DMS 273 (cell line): ENCODE results near the gene PTCH1.
A peak's percentile ranks its signal among the peaks of the same experiment; 100 is the strongest.

Experiments
- DNase-seq: peaks from one replicate; lab custom pipeline; 2025; ENCODE audit not compliant: unreplicated experiment; lab: John Stamatoyannopoulos, UW

The PTCH1 gene

DNA sequence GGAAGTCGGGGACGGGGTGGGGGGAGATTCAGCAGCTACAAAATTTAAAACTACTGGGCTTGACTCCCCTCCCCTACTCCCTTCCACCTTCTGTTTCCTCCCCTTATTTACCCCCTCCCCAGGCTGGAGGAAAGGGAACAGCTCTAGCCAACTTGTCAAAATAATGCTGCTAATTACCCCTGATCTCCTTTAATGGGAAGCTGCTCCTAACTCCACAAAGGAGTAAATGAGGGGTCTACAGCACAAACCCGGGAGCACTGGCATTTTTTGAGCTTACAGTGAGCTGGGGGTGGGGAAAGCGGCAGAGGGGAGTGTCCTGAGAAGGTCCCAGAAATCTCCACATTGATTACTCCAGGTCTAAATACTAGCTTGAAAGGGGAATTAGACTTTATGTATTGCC, 3.1 kb downstream of the PTCH1 start:
- no peak for DNase-seq

DNA sequence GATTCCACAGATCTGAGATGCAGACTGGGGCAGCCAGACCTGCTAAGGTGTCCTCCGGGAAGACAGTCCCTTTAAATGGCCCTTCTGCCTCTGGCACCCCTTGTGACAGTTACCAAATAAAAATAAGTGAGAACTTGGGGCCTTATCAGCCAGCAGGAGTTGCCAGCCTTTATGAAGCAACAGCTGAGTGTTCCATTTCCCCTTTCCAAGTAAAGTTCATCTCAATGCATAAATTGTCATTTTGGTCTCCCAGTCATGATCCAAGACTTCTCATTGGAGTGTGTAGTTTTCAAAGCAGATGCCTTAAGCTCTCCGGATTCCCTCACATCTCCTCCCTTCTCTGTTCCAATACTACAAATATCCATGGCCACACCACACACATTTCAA, 4.1 kb downstream of the PTCH1 start:
- peak; percentile 35 for DNase-seq

DNA sequence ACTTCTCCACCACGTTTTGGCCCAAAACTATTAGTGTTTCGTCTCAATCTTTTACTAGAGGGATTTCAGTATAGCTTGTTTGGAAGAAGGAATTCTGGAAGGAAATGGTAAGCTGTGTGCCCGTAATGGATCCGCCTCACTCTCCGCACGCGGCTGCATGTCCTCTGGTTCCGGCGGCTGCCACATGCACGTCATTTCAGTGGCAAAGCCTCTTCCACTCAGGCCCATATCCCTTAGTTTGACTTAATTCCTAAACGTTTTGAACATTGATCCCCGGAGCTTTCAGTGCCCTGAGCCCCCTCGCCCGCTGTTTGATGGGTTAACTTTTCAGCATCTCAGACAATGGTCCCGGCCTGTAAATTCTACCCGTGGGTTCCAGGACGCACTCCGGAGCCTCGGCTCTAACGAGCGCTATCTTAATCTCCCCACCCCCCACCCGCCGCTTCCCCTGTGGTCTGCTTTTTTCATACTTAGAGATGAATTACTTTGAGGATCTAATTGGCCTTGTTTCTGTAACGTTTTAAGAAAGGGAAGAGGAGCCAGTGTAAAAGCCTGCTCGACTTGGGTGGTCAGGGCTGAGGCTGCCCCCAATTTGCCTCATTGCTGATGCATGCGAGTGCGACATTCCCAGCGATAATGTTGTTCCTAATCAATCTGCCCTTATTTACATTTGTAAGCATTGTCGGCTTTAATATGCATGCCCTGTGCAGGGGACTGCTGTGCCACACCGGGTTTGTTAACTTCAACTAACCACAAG, 4.6 kb downstream of the PTCH1 start:
- DNase-seq = peak; percentile 63

DNA sequence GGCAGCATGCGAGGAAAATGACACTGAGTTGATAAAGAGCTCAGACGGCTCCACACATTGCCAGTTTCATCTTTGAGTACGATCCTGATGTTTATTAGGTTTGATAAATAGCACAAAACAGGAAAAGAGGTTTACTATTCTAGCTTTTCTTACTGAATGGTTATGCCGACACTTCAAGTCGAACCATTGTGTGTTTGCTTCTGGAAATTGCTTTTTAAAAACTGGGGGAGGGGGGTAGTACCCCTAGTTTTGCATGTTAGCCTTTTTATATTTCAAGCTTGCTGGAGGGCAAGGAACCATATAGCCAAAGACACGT, 5.2 kb downstream of the PTCH1 start:
- DNase-seq = no peak

DNA sequence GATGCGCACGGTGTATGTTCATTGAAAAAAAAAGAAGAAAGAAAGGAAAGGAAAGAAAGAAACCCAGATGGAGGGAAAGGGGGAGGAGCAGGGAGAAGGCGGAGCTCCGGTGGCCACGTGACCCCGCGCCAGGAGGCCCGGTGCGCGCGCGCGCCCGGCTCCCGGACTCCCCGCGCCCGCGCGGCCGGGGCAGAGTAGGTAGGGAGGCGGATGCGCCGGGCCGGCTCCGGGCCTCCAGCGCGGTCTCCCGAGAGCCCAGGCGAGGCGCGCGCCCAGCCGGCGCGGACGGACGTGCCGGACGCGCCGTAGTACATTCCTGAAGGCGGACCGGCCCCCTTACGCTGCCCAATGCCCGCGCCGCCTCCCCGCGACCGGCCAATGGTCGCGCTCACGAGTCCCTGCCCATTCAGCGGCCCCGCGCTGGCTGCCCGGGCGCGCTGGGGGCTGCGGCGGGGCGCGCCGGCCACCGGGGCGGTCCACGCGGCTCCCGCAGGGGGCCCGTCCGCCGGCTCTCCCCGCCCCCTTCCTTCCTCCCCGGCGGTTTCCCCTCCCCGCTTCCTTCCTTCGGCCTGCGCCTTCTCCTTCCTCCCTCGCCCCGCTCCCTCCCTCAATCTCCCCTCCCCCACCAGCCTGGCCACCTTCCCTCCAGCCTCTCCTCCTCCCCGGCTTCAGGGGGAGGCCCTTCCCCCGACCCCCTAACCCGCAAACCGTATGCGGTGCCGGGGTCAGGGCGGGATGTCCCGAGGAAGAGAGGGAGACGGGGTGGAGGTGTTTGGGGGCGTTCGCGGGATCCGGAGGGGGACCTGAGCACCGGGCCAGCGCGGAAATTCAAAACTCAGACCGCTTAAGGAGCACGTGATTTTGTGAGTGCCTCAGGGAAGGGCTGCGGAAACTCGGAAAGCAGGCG, 5.8 kb downstream of the PTCH1 start:
- DNase-seq = peak; percentile 98

DNA sequence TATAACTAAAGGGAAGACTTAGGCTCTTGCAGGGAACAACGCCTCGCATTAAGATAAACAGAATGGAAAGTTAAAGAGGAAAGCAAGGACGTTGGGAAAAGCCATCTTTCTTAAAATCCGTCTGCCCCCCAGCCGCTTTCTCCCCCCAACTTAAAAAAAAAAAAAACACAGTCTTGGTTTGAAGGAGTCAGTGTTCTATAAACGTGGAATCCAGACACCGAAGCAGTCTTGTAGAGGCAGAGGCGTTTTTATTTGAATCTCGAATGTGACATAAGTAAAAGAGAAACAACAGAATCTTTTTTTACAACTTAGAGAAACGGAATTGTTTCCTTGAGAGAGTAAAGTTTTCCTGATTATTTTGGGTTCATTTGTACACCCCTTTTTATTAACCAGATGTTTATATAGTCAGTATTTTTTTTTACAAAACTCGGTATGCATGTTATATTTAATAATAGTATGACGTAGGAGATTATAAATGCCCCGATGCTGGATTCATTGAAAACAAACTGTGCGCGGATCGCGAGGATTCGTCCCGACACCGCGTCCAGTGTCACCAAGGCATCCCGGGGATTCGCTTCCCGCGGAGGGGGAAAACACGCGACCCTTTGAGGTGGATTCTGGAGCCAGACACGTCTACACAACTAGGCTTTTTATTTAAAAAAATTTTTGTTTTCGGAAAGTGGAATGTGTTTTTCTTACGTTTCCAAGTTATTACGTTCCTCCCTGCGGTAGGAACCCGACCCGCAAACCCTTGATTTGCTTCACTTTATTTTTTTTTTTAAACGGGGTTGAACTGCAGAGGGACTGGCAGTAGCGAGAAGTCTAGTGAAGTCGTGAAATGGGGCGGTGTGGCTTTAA, 6.7 kb downstream of the PTCH1 start:
- DNase-seq = peak; percentile 70

DNA sequence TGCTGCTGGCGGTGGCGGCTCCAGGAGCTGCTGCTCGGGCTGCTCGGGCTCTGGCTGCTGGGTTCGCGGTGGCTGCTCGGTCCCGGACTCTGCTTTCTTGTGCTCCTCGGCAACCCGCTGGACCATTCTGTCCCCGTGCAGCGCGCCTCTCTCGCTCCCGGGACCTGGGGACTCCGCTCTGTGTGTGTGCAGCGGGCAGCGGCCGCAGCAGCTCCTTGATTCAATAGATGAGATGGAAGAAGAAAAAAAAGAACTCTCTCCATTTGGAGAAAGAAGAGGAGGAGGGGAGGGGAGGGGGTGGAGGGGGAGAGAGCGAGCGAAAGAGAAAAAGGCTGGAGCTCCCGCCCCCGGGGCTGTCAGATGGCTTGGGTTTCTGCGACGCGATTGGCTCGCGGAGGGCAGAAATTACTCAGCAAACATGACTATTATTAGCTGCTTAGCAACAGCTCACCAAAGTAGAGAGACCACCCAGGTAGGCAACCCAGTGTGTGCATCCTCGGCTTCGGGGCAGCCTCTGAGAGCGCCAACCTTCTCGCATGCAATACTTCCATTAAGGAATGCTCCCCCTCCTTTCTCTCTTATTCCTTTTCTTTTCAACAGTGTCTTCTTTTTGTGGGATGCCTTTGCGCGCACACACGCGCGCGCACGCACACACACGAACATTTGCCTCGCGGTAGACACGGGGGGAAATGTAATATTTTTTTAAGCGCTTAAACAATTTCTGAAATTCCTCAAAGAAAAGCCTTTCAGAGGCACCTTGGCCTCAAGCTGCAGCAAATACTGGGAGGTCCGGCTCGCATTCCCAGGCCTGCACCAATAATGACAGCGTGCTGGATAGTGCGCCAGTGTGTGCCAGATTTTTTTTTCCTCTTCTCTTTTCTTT, 7.6 kb downstream of the PTCH1 start:
- peak; percentile 97 for DNase-seq

DNA sequence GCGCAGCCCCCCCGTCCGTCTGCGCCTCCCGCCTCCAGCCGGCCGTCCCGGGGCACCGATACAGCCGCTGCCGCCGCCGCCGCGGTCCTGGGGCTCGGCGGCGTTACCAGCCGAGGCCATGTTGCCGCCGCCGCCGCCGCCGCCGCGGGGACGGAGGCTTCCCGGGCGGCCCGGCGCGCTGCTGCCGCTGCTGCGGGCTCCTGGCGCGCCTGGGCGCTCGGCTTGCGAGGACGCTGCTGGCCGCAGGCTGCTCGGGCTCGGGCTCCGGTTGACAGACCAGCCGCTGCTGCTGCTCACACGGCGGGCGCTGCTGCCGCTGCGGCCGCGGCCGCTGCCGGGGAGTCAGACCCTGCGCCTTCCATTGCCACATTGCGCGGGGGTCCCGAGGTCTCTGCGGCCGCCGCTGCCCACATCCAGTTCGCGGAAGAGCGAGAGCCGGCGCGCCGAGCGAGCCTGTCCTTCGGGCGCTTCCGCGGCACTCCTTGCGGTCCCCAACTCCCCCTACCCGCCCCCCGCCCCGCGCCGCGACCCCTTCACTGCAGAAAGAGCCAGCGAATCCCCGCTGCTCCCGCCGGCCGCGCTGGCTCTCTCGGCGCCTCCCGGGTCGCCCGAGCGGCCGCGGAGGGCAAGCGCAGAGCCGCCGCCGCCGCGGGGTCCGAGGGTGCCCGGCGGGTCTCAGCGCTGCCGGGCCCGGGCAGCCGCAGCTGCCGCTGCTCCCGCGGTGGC, 8.4 kb downstream of the PTCH1 start:
- DNase-seq = peak; percentile 82

DNA sequence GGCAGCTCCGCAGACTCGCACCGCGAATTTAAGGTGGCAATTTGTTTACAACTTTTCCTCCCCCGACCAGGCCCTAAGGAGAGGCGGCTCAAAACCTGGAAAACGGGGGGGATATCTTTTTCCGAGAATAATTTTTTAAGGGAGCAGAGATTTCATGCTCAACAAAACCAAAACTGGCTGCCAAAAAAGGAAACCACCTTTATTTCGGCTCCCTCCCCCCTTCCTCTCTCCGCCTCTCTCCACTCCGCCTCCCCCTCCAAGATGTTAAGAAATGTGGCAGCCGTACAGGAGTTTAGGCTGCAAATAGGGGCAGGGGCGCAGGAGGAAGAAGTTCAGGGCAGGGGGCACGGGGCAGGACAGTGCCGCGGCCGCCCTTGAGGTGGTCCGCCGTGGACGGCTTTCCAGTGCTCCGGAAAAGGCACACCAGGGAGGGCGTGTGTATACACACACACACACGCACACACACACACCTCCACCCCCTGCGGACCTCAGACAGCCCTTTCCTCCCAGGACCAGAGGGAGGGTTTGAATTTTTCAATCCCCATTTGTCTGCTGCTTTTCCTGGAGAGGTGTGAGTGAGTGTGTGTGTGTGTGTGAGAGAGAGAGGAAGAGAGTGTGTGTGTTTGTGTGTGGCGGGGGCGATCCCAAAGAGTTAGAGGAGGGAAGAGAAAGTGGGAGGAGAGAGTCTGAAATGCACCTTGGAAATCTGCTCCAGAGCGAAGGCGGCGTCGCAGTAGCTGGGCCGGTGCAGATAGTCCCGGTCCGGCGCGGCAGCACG, 9.1 kb downstream of the PTCH1 start:
- DNase-seq = peak; percentile 82

DNA sequence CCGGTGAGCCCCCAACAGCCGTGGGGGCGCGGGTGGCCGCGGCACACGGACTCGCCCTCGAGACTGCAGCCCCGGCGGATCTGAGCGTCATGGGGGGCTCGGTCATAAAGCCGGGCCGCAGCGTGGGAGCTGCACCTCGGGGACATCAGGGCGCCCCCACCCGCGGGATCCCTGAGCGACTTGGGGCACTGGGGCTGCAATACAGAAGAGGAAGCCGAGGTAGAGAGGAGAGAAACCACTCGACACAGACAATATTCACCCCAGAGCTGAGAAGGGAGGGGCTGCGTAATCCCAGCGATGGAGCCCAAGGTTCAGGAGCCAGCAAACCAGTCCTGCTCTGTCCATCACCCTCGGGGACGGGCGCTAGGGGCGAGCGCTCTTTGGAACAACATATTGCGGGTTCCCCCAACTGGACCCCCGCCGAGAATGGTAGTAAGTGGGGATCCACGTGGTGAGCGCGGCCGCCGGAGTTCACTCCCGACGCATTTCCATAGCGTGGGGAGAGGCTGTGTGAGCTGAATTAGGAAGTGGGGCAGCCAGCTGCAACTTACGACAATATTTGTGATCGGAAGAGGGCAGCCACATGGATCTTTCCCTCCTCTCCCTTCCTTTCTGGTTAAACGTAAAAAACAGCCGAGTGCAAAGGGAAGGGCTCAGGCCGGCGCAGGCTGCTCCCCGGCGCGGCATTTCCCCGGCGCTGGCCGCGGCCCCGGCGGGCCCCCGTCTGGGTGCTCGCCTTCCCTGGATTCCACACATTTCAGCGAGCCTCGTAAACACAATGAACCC, 9.9 kb downstream of the PTCH1 start:
- peak; percentile 86 for DNase-seq

DNA sequence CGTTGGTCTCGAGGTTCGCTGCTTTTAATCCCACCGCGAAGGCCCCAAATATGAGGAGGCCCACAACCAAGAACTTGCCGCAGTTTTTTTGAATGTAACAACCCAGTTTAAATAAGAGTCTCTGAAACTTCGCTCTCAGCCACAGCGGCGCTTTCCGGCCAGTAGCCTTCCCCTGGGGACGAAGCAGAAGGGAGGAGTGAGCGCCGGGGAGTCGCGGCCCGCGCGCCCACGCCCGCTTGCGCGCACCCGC, 10.4 kb downstream of the PTCH1 start:
- peak; percentile 71 for DNase-seq

DNA sequence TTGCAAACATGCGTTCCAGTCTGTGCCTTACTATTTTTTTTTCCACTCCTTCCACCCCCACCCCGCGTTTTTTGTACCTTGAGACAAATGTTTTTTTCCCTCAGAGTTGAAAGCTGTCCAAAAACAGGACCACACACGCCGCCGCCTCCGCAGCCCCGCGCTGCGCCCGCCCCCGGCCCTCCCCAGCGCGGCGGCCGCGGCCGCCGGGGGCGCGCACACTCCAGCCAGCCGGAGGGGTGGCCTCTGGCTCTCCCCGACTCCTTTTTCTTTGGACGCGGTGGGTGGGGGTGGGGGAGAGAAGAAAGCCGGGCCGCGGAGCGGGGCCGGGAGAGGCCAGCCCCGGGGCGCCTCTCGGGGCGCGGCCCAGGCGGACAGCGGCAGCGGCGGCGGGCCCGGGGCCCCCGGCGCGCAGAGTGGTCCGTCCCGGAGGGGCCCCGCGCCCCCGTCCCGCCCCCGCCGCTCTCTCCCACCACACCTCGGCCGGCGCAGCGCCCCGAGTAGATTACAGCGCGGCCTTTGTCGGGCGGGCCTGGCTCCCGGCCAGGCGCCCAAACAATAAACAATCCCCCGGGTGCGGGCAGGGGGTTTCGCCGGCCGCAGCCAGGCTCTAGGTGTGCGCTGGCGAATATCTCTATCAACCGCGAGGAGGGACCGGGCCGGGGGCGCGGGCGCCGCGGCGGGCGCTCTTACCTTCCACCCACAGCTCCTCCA, 10.9 kb downstream of the PTCH1 start:
- DNase-seq = peak; percentile 88

DNA sequence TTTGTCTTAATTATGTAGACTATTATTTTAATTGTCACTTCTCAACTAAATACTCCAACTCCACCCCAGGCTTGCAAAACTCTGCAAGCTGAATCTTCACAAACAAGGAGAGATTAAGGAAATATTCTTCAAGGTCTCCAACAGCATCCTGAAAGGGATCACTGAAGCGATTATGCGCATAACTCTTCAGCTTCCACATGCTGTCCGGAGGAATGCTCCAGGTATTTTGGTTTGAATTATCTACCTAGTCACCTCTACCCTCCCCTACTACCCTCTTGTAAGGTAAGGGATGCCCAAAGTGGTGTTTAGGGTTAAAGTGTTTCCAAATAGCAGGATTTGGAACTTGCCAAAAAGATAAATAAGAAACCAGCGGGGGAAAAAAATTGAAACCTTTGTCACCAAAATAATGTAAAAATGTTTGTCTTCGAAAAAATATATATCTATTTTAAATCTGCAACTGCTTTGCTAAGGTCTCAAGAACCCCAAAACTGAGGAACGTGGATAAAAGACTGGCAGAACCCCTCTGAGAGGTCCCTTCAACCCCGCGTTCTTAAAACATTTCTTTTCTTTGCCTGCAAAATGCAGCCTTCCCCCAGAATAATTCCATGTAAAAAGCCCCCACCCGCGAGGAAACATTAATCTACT, 11.6 kb downstream of the PTCH1 start:
- peak; percentile 39 for DNase-seq

DNA sequence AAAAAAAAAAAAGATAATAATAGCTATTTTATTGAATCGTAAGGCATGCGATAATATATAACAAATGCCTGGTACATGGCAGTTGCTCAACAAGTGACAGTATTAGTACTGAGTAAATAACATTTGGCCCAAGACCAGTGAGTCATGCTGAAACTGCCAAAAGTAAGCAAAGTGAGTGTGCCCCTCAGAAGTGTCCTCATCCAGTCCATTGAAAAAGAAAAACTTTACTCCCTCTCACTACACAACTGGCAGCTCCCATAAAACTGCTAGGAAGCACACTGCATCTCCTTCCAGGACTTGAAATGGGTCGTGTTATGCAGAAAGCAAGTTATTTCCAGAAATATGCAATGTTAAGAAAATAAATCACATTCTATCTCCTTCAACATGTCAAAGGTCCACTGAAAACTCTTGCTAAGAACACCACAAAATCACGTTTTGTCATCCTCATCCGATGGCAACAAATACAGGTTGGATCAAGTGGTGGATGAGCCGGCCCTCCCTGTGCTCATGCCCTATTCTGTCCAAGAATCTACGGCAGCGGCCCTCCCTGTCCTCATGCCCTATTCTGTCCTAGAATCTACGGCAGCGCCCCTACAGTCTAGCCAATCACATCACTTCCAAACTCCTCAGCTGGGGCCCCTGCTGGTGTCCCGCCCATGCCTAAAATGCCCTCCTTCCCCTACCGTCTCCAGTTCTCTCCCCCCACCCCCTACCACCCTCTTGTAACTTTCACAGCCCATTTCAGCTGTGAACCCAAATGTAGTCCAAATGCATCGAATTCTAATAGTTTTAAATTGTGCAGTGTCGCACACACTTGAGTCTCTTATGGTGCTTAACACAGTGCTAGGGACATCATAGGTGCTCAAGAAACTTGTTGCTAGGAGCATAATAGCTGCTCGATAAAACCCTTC, 12.5 kb downstream of the PTCH1 start:
- DNase-seq = peak; percentile 20

DNA sequence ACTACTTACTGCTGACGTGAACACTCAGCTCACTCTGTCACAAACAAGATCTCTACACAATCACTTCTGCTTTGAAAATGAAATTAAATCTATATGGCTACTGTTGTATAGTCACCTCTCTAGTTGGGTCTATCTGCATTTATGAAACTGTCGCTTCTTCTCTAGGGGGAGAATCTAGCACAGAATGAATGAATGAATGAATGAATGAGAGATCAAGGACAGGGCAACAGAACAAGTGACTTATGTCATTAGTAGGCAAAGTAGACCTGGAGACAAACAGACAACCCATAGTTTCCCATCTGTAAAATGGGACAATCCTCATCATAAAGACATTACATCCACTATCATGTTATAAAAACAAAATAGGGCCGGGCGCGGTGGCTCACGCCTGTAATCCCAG, 13.4 kb downstream of the PTCH1 start:
- DNase-seq = no peak

DNA sequence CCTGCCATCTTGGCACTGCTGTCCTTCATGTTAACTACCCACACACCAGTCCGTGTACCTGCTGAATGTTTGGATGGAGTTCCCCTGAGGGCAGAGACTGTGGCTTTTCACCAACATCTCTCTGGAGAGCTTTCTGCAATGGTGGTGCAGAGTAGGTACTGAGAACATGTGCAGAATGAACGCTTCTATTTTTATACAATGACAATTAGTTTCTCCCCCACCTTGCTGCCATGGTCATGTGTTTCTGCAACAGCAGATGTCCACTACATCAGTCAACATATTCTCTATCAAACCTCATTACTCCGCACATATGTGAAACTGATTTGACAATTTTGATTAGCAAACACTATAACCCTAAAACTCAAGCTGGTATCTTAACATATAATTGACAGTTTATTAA, 14.5 kb downstream of the PTCH1 start:
- DNase-seq = peak; percentile 41
